HAP-1 (cell line): Measurements from ENCODE around the gene RPL13A.
A peak's percentile ranks its signal among the peaks of the same experiment; 100 is the strongest.
"Not testable (repeated sequence)": the region's sequence is repeated elsewhere in the genome, so short reads cannot be mapped to it uniquely, and the experiment has no call there.

Source experiments
- DNase-seq, 2 experiments: peaks; one replicate each; pipeline ENCODE4 v3.0.0-alpha.2; 2016 to 2020; ENCODE audit warnings: low spot score in 2 of 2
- H3K27me3 ChIP-seq: fragments of 250-450 bp; sonication (Bioruptor Pico); 2 replicates; pipeline ENCODE4 v1.5.1; 2020; ENCODE audit warnings: low read depth, mild to moderate bottlenecking, moderate library complexity
- H3K36me3 ChIP-seq: fragments of 250-450 bp; sonication (Bioruptor Pico); replicated peaks from 2 replicates; pipeline ENCODE4 v1.5.1; 2020; ENCODE audit warnings: mild to moderate bottlenecking
- H3K4me1 ChIP-seq: fragments of 250-450 bp; sonication (Bioruptor Pico); 2 replicates; pipeline ENCODE4 v1.5.1; 2020; ENCODE audit warnings: mild to moderate bottlenecking
- H3K4me3 ChIP-seq: fragments of 250-450 bp; sonication (Bioruptor Pico); 2 replicates; pipeline ENCODE4 v1.5.1; 2020; ENCODE audit warnings: mild to moderate bottlenecking, moderate library complexity
- H3K9me3 ChIP-seq: fragments of 250-450 bp; sonication (Bioruptor Pico); 2 replicates; pipeline ENCODE4 v1.5.1; 2020; ENCODE audit warnings: mild to moderate bottlenecking, moderate library complexity
- in situ Hi-C: fragments of 300-500 bp; cut with MboI; formaldehyde crosslinking; loops from 3 replicates; pipeline ENCODE4 v1.14.3; 2020; ENCODE audit warnings: low sequenced_read_pairs, inconsistent platforms, mixed read lengths

Gene RPL13A

DNA sequence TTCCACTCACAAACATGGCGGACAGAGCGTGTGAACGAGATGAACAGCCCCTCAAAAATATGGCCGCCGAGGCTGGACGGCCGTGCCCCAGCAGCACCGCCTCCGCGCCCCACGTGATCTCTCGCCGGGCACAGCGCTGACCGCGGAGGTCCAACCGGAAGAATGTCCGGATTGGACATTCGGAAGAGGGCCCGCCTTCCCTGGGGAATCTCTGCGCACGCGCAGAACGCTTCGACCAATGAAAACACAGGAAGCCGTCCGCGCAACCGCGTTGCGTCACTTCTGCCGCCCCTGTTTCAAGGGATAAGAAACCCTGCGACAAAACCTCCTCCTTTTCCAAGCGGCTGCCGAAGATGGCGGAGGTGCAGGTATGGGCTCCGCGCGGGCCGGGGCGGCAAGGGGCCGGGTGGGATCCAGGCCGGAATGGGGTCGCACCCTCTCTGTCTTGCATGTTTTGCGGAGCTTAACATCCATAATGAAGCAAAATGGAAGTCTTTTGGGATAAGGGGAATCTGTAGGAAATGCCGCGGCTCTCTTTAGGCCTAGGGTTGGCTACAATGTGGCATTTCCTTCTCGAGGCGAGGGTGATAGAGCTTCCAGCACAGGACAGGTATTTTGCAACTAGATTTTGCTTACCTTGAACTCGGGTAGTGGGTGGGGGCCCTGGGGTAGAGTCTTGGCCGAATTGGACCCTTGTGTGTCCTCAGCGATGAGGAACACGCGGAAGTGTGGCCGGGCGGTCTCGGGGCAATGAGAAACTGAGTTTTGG, at the start of gene RPL13A:
RPL13A (plus strand) TSS at position 332 of the 769 bp plus-strand sequence; CDS start at position 354, 22 bp downstream.
- in situ Hi-C loops, result loop anchor here (25.0 kb wide), 1 partner anchor 375 kb away; the partner anchor contains the start of genes PNKP and PTOV1
- Histone ChIP-seq H3K4me1 (peaks cover 4% of the 10 kb centered on the region; the same call in 1 of the 2 replicates), H3K9me3 (no peaks in the 10 kb centered on the region; the same call in 1 of the 2 replicates), H3K4me3 (peak within 1 kb of the TSS; percentile 100), H3K27me3 (no peaks in the 10 kb centered on the region), H3K36me3 (peaks cover 50% of the 10 kb centered on the region)
- DNase-seq, result peak; percentile 96 to 100

GRCh38 chr19:49438261-49438660, 49.1 kb upstream of the RPL13A start:
- H3K4me1 ChIP-seq, result peaks cover 11% of the 10 kb centered on the region
- H3K9me3 ChIP-seq, result no peaks in the 10 kb centered on the region
- in situ Hi-C loops, result no loop called here
- H3K4me3 ChIP-seq, result no peak overlapping the region
- H3K27me3 ChIP-seq, result peaks cover 39% of the 10 kb centered on the region
- no peak for DNase-seq
- H3K36me3 ChIP-seq, result no peaks in the 10 kb centered on the region

DNA sequence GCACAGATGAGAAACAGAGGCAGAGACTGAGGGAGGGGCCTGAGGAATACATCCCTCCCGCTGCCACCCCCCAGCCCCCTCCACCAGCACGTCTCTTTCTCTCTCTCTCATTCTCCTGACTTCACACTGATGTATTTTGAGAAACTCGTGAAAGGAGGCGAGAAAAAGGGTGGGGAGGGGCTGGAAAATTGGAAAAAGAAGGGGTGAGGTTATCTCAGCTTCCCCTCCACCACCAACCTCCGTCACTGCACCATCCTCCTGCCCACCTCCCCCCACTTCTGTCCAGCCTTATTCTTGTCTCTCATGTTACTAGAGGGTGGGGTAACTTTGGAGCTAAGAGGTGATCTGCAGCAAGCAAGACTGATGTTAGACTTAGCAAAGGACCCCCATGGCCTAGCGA, 47.6 kb upstream of the RPL13A start:
- peaks cover 11% of the 10 kb centered on the region for H3K4me1 ChIP-seq
- no peaks in the 10 kb centered on the region for H3K36me3 ChIP-seq
- no peak overlapping the region for H3K4me3 ChIP-seq
- H3K27me3 ChIP-seq, result peaks cover 39% of the 10 kb centered on the region
- no peaks in the 10 kb centered on the region for H3K9me3 ChIP-seq
- no peak for DNase-seq
- in situ Hi-C loops, result no loop called here

- peak in 1 of 2 experiments; percentile 33 for DNase-seq
- Histone ChIP-seq H3K9me3 (no peaks in the 10 kb centered on the region), H3K4me1 (peaks cover 11% of the 10 kb centered on the region), H3K27me3 (peaks cover 39% of the 10 kb centered on the region), H3K4me3 (peak overlapping the region; percentile 26), H3K36me3 (no peaks in the 10 kb centered on the region)
- in situ Hi-C loops, result no loop called here
Measured at GRCh38 chr19:49440439-49441209, 46.8 kb upstream of the RPL13A start.

GRCh38 chr19:49441210-49441959, 46.0 kb upstream of the RPL13A start, which contains the start of gene SLC17A7:
SLC17A7 (minus strand) TSS chr19:49441527; CDS start chr19:49441379, 148 bp downstream.
- H3K9me3 ChIP-seq, result no peaks in the 10 kb centered on the region
- in situ Hi-C loops, result no loop called here
- peaks cover 11% of the 10 kb centered on the region for H3K4me1 ChIP-seq
- H3K4me3 ChIP-seq, result peak within 1 kb of the TSS; percentile 26
- no peaks in the 10 kb centered on the region; the same call in 1 of the 2 replicates for H3K36me3 ChIP-seq
- peak; percentile 59 to 82 for DNase-seq
- peaks cover 39% of the 10 kb centered on the region for H3K27me3 ChIP-seq

- H3K27me3 ChIP-seq, result peaks cover 39% of the 10 kb centered on the region
- DNase-seq, result no peak
- H3K4me1 ChIP-seq, result peaks cover 11% of the 10 kb centered on the region
- in situ Hi-C loops, result no loop called here
- peak overlapping the region; percentile 20 for H3K4me3 ChIP-seq
- H3K9me3 ChIP-seq, result no peaks in the 10 kb centered on the region
- peaks cover 5% of the 10 kb centered on the region for H3K36me3 ChIP-seq
Measured at GRCh38 chr19:49441960-49442350, 45.5 kb upstream of the RPL13A start.

GRCh38 chr19:49442354-49442753, 45.1 kb upstream of the RPL13A start:
- DNase-seq, result peak in 1 of 2 experiments; percentile 74
- Histone ChIP-seq H3K9me3 (no peaks in the 10 kb centered on the region), H3K36me3 (peaks cover 7% of the 10 kb centered on the region), H3K4me1 (peaks cover 11% of the 10 kb centered on the region), H3K27me3 (peaks cover 39% of the 10 kb centered on the region), H3K4me3 (peak overlapping the region; percentile 20)
- in situ Hi-C loops, result no loop called here

DNA sequence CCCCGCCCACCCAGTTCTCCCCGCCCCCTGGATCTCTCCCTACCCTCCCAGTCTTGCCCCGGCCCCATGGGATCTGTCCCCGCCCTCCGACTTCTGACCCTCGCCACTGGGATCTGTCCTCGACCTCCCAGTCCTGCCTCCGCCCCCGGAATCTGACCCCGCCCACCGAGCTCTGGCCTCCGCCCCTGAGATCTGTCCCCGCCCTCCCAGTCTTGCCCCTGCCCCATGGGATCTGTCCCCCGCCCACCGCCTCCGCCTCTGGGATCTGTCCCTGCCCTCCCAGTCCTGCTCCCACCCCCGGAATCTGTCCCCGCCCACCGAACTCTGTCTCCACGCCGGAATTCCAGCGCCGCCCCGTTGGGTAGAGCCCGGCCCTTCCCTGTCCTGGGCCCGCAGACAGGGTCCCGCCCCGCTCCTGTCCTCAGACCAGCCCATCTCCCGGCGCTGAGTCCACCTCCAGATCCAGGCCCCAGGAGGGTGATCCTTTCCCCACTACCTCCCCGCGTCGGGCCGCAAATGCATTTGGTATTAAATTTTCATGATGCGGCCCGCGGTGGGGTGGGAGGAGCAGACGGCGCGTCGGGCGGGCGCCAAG, 44.5 kb upstream of the RPL13A start:
- H3K27me3 ChIP-seq, result peaks cover 39% of the 10 kb centered on the region
- in situ Hi-C loops, result no loop called here
- peak; percentile 91 to 100 for DNase-seq
- peak overlapping the region; percentile 56 for H3K4me3 ChIP-seq
- H3K9me3 ChIP-seq, result no peaks in the 10 kb centered on the region
- H3K4me1 ChIP-seq, result peaks cover 11% of the 10 kb centered on the region
- H3K36me3 ChIP-seq, result peaks cover 9% of the 10 kb centered on the region

GRCh38 chr19:49443366-49444099, 43.9 kb upstream of the RPL13A start:
- Histone ChIP-seq H3K4me3 (peak overlapping the region; percentile 56), H3K4me1 (peaks cover 11% of the 10 kb centered on the region), H3K36me3 (peaks cover 15% of the 10 kb centered on the region), H3K27me3 (peaks cover 32% of the 10 kb centered on the region), H3K9me3 (no peaks in the 10 kb centered on the region)
- in situ Hi-C loops, result no loop called here
- DNase-seq, result peak; percentile 91 to 96

GRCh38 chr19:49444100-49444700, 43.2 kb upstream of the RPL13A start:
- in situ Hi-C loops, DNase-seq, H3K9me3 ChIP-seq, H3K4me3 ChIP-seq: not testable (repeated sequence)
- Histone ChIP-seq H3K4me1 (peaks cover 11% of the 10 kb centered on the region), H3K36me3 (peaks cover 22% of the 10 kb centered on the region), H3K27me3 (peaks cover 26% of the 10 kb centered on the region)

GRCh38 chr19:49445997-49446396, 41.4 kb upstream of the RPL13A start:
- peaks cover 7% of the 10 kb centered on the region for H3K4me1 ChIP-seq
- in situ Hi-C loops, result no loop called here
- H3K9me3 ChIP-seq, result no peaks in the 10 kb centered on the region
- peaks cover 10% of the 10 kb centered on the region for H3K27me3 ChIP-seq
- no peak for DNase-seq
- no peak overlapping the region for H3K4me3 ChIP-seq
- peaks cover 33% of the 10 kb centered on the region for H3K36me3 ChIP-seq
